Kidney epithelial cell (primary cell): ENCODE measurements around the gene VSX2. TPM values are rescaled to one million over a fixed set of nuclear protein-coding genes. Genes with fewer than 3 reads are reported as not detected.

Experiments used
- DNase-seq: peaks from one replicate; pipeline ENCODE4 v3.0.0-alpha.2; 2010; ENCODE audit warnings: low read depth
- H3K27me3 ChIP-seq: 2 replicates; pipeline ENCODE4 v1.6.0; 2011; ENCODE audit warnings: low read length; ENCODE audit not compliant: control insufficient read depth, insufficient read depth
- H3K36me3 ChIP-seq: 2 replicates; pipeline ENCODE4 v1.5.1; 2011; ENCODE audit warnings: low read length; ENCODE audit not compliant: control insufficient read depth, insufficient read depth
- H3K4me3 ChIP-seq: 2 replicates; pipeline ENCODE4 v1.5.1; 2011; ENCODE audit warnings: low read depth, mild to moderate bottlenecking, control low read depth, low read length
- CTCF ChIP-seq: IDR thresholded peaks from 2 replicates; pipeline ENCODE4 v1.5.1; 2011; ENCODE audit warnings: mild to moderate bottlenecking, moderate library complexity, low read length, control low read depth, inconsistent platforms; ENCODE audit not compliant: insufficient read depth, poor library complexity, severe bottlenecking
- total RNA-seq: library from RNA; depleted of rRNA; stranded (reverse); fragments of >200 nt; gene quantifications from 2 replicates; pipeline ENCODE4 v1.2.3, GENCODE V29; 2015

Gene VSX2
- total RNA-seq, 1 donor from 2014 or later = not detected

GRCh38 chr14:74235017-74235416 lies 4.2 kb upstream of the VSX2 start:
- Histone ChIP-seq H3K36me3 (no peaks in the 10 kb centered on the region), H3K4me3 (no peak overlapping the region), H3K27me3 (peaks cover 37% of the 10 kb centered on the region)
- DNase-seq = no peak
- no peak for TF ChIP-seq CTCF

GRCh38 chr14:74237441-74237840 lies 1.8 kb upstream of the VSX2 start:
- peaks cover 60% of the 10 kb centered on the region for H3K27me3 ChIP-seq
- H3K36me3 ChIP-seq = no peaks in the 10 kb centered on the region
- DNase-seq = no peak
- H3K4me3 ChIP-seq = no peak overlapping the region
- no peak for TF ChIP-seq CTCF

GRCh38 chr14:74239848-74240793 lies 872 bp downstream of the VSX2 start:
- no peak overlapping the region for H3K4me3 ChIP-seq
- TF ChIP-seq CTCF = no peak
- H3K36me3 ChIP-seq = no peaks in the 10 kb centered on the region
- no peak for DNase-seq
- peaks cover 79% of the 10 kb centered on the region for H3K27me3 ChIP-seq

GRCh38 chr14:74240794-74241651 lies 1.8 kb downstream of the VSX2 start:
- Histone ChIP-seq H3K36me3 (no peaks in the 10 kb centered on the region), H3K4me3 (no peak overlapping the region), H3K27me3 (peaks cover 86% of the 10 kb centered on the region)
- no peak for DNase-seq
- TF ChIP-seq CTCF = no peak

- TF ChIP-seq CTCF = no peak
These were observed 2.4 kb downstream of the VSX2 start for GRCh38 chr14:74241652-74242017.

More at GRCh38 chr14:74241652-74242017, 2.4 kb downstream of the VSX2 start:
- peaks cover 87% of the 10 kb centered on the region for H3K27me3 ChIP-seq
- H3K36me3 ChIP-seq = no peaks in the 10 kb centered on the region
- no peak overlapping the region for H3K4me3 ChIP-seq
- DNase-seq = no peak
